GM23248 (cell line): ENCODE results near the gene RNF151.

ENCODE experiments used
- EZH2 ChIP-seq: fragments of 200-600 bp; sonication (generic); IDR thresholded peaks from 2 replicates; pipeline ENCODE4 v1.6.1; 2018; ENCODE audit warnings: antibody characterized with exemption, mild to moderate bottlenecking; ENCODE audit not compliant: insufficient read depth, poor library complexity, severe bottlenecking
- EZH2phosphoT487 ChIP-seq: fragments of 200-600 bp; sonication (generic); IDR thresholded peaks from 2 replicates; pipeline ENCODE4 v1.6.1; 2018; ENCODE audit warnings: antibody characterized with exemption, moderate library complexity, mild to moderate bottlenecking, low read depth; ENCODE audit not compliant: insufficient read depth

DNA sequence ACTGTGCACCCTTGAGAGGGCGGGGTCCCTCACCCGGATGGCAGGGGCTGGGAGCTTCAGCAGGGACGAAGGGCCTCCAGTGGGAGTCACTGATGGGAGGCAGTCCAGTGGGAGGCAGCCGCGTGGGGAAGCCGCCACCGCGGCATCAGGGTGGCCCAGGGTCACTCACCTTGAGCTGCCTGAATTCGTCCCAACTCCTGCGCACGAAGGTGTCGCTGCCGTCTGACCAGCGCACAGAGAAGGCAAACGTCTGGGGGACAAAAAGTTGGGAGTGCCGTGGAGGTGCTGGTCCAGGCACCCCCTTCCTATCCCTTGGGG is 14.1 kb downstream of the RNF151 start:
- no peak for TF ChIP-seq EZH2
- TF ChIP-seq EZH2phosphoT487: no peak
